HCT116 (cell line): ENCODE data around the gene STUM.

ENCODE experiments used
- CEBPB ChIP-seq: IDR thresholded peaks from 2 replicates; pipeline ENCODE4 v1.6.1; 2012; ENCODE audit warnings: low read depth
- JUND ChIP-seq: IDR thresholded peaks from 2 replicates; pipeline ENCODE4 v1.6.1; 2012
- POLR2A ChIP-seq: IDR thresholded peaks from 2 replicates; pipeline ENCODE4 v1.7.0; 2011; ENCODE audit warnings: borderline replicate concordance; ENCODE audit not compliant: insufficient read depth, insufficient read length; ENCODE audit errors: extremely low read depth
- SRF ChIP-seq: IDR thresholded peaks from 2 replicates; pipeline ENCODE4 v1.6.1; 2012; ENCODE audit warnings: low read depth
- YY1 ChIP-seq: IDR thresholded peaks from 2 replicates; pipeline ENCODE4 v1.6.1; 2011; ENCODE audit warnings: low read length, low read depth, moderate library complexity, mild to moderate bottlenecking; ENCODE audit not compliant: insufficient replicate concordance; ENCODE audit errors: extremely low read depth
- TF ChIP-seq, protein P1 (sequence below), 3 experiments: fragments of 200-600 bp in 1 of 3; sonication (generic) in 1 of 3; IDR thresholded peaks in 2 of 3; conservative IDR thresholded peaks in 1 of 3; 2 replicates each; pipeline ENCODE4 v1.5.1; 2012 to 2017; ENCODE audit warnings: low read depth in 2 of 3, low read length in 2 of 3, antibody characterized with exemption in 1 of 3, borderline replicate concordance in 1 of 3, control low read depth in 1 of 3, mild to moderate bottlenecking in 1 of 3, mixed read lengths in 1 of 3, mixed run types in 1 of 3, moderate library complexity in 1 of 3; ENCODE audit not compliant: insufficient read depth in 1 of 3

DNA sequence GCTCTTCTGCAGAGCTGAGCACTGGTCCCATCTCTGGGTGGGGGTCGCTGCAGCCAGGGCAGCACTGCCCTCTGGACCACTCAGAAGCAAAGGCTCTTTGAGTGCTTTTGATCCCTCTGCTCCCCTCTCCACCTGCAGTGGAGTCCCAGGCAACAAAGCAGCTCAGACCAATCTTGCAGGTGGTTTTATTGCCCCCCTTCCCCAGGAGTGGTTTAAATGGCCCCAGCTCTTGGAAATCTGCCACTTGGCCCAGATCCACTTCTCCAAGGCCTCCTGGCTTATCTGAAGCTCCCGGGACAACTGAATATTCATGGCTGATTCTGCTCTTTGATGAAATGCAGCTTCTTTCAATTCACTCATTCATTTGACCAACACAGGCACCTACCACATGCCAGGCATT is 2.7 kb downstream of the STUM start:
- TF ChIP-seq POLR2A (no peak), CEBPB (no peak), JUND (no peak), SRF (no peak), YY1 (no peak)
- TF ChIP-seq, protein P1, sequence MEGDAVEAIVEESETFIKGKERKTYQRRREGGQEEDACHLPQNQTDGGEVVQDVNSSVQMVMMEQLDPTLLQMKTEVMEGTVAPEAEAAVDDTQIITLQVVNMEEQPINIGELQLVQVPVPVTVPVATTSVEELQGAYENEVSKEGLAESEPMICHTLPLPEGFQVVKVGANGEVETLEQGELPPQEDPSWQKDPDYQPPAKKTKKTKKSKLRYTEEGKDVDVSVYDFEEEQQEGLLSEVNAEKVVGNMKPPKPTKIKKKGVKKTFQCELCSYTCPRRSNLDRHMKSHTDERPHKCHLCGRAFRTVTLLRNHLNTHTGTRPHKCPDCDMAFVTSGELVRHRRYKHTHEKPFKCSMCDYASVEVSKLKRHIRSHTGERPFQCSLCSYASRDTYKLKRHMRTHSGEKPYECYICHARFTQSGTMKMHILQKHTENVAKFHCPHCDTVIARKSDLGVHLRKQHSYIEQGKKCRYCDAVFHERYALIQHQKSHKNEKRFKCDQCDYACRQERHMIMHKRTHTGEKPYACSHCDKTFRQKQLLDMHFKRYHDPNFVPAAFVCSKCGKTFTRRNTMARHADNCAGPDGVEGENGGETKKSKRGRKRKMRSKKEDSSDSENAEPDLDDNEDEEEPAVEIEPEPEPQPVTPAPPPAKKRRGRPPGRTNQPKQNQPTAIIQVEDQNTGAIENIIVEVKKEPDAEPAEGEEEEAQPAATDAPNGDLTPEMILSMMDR (IDR thresholded peaks at IDR 0.05 in 2 of 3, conservative IDR thresholded peaks at IDR 0.05 in 1 of 3; ENCODE audit: borderline replicate concordance in 1 of 3, insufficient read depth in 1 of 3, low read depth in 2 of 3, low read length in 2 of 3): no peak
